Measurements from ENCODE around the gene CMTM8. TPM values are rescaled to one million over a fixed set of nuclear protein-coding genes. Genes with fewer than 3 reads are reported as not detected.
"Not testable (repeated sequence)": the region's sequence is repeated elsewhere in the genome, so short reads cannot be mapped to it uniquely, and the experiment has no call there.

The CMTM8 gene
- 3.3 and 4.2 TPM in 2 replicates for total RNA-seq (2014; rRNA removed; shearing (Covaris generic))

- DNase-seq, result peak; percentile 53 to 66
- H3K36me3 ChIP-seq, result no peaks in the 10 kb centered on the region
- no peaks in the 10 kb centered on the region for H3K4me1 ChIP-seq
- peak within 1 kb of the TSS; percentile 81 for H3K4me3 ChIP-seq
- H3K27me3 ChIP-seq, result no peaks in the 10 kb centered on the region
- H3K9me3 ChIP-seq (replicated peaks), result no peaks in the 10 kb centered on the region
- H3K27ac ChIP-seq, result peak within 1 kb of the TSS; percentile 30
Measured at GRCh38 chr3:32238453-32239306, at the start of gene CMTM8. Gene CMTM8 (plus strand): TSS chr3:32238680. CDS start chr3:32238973, 293 bp downstream.

GRCh38 chr3:32189693-32190092 lies 48.8 kb upstream of the CMTM8 start:
- H3K27me3 ChIP-seq, result no peaks in the 10 kb centered on the region
- no peaks in the 10 kb centered on the region for H3K36me3 ChIP-seq
- DNase-seq, result no peak
- no peak overlapping the region for H3K4me3 ChIP-seq
- no peaks in the 10 kb centered on the region for H3K4me1 ChIP-seq
- no peak overlapping the region for H3K27ac ChIP-seq
- H3K9me3 ChIP-seq (replicated peaks), result no peaks in the 10 kb centered on the region

GRCh38 chr3:32190556-32190955 lies 47.9 kb upstream of the CMTM8 start:
- not testable (repeated sequence) for H3K4me1 ChIP-seq, DNase-seq

GRCh38 chr3:32193101-32193500 lies 45.4 kb upstream of the CMTM8 start:
- Histone ChIP-seq H3K27me3 (no peaks in the 10 kb centered on the region), H3K27ac (no peak overlapping the region), H3K4me3 (no peak overlapping the region), H3K9me3 (replicated peaks) (no peaks in the 10 kb centered on the region), H3K4me1 (no peaks in the 10 kb centered on the region), H3K36me3 (no peaks in the 10 kb centered on the region)
- no peak for DNase-seq

More at GRCh38 chr3:32190556-32190955, 47.9 kb upstream of the CMTM8 start:
- not testable (repeated sequence) for H3K27me3 ChIP-seq; H3K9me3 ChIP-seq (replicated peaks); H3K36me3 ChIP-seq; H3K4me3 ChIP-seq; H3K27ac ChIP-seq

GRCh38 chr3:32194653-32195052 lies 43.8 kb upstream of the CMTM8 start:
- no peaks in the 10 kb centered on the region for H3K9me3 ChIP-seq (replicated peaks)
- no peak overlapping the region for H3K4me3 ChIP-seq
- no peaks in the 10 kb centered on the region for H3K27me3 ChIP-seq
- no peak overlapping the region for H3K27ac ChIP-seq
- H3K36me3 ChIP-seq, result no peaks in the 10 kb centered on the region
- no peaks in the 10 kb centered on the region for H3K4me1 ChIP-seq
- no peak for DNase-seq

GRCh38 chr3:32195995-32196540 lies 42.4 kb upstream of the CMTM8 start:
- Histone ChIP-seq H3K9me3 (replicated peaks) (no peaks in the 10 kb centered on the region), H3K27ac (no peak overlapping the region), H3K4me3 (no peak overlapping the region), H3K4me1 (no peaks in the 10 kb centered on the region), H3K27me3 (no peaks in the 10 kb centered on the region), H3K36me3 (no peaks in the 10 kb centered on the region)
- DNase-seq, result no peak

GRCh38 chr3:32197991-32198390 lies 40.5 kb upstream of the CMTM8 start:
- no peaks in the 10 kb centered on the region for H3K4me1 ChIP-seq
- no peak for DNase-seq
- no peaks in the 10 kb centered on the region for H3K36me3 ChIP-seq
- no peak overlapping the region for H3K27ac ChIP-seq
- H3K4me3 ChIP-seq, result no peak overlapping the region
- H3K9me3 ChIP-seq (replicated peaks), result no peaks in the 10 kb centered on the region
- H3K27me3 ChIP-seq, result no peaks in the 10 kb centered on the region

GRCh38 chr3:32198714-32199113 lies 39.8 kb upstream of the CMTM8 start:
- no peaks in the 10 kb centered on the region for H3K27me3 ChIP-seq
- H3K4me3 ChIP-seq, result no peak overlapping the region
- H3K9me3 ChIP-seq (replicated peaks), result no peaks in the 10 kb centered on the region
- H3K27ac ChIP-seq, result no peak overlapping the region
- DNase-seq, result no peak
- no peaks in the 10 kb centered on the region for H3K4me1 ChIP-seq
- H3K36me3 ChIP-seq, result no peaks in the 10 kb centered on the region

- DNase-seq, result no peak
- Histone ChIP-seq H3K36me3 (no peaks in the 10 kb centered on the region), H3K4me3 (no peak overlapping the region), H3K27ac (no peak overlapping the region), H3K27me3 (no peaks in the 10 kb centered on the region), H3K4me1 (no peaks in the 10 kb centered on the region), H3K9me3 (replicated peaks) (no peaks in the 10 kb centered on the region)
Measured at GRCh38 chr3:32200490-32200889, 38.0 kb upstream of the CMTM8 start.

- Histone ChIP-seq H3K4me1 (no peaks in the 10 kb centered on the region), H3K4me3 (no peak overlapping the region), H3K36me3 (no peaks in the 10 kb centered on the region), H3K27me3 (no peaks in the 10 kb centered on the region), H3K27ac (no peak overlapping the region), H3K9me3 (replicated peaks) (no peaks in the 10 kb centered on the region)
- DNase-seq, result no peak
Measured at GRCh38 chr3:32200992-32201758, 37.3 kb upstream of the CMTM8 start.

GRCh38 chr3:32202496-32202895 lies 36.0 kb upstream of the CMTM8 start:
- no peak overlapping the region for H3K27ac ChIP-seq
- H3K9me3 ChIP-seq (replicated peaks), result no peaks in the 10 kb centered on the region
- no peaks in the 10 kb centered on the region for H3K36me3 ChIP-seq
- H3K4me3 ChIP-seq, result no peak overlapping the region
- DNase-seq, result no peak
- H3K27me3 ChIP-seq, result no peaks in the 10 kb centered on the region
- no peaks in the 10 kb centered on the region for H3K4me1 ChIP-seq

GRCh38 chr3:32203854-32204253 lies 34.6 kb upstream of the CMTM8 start:
- no peaks in the 10 kb centered on the region for H3K9me3 ChIP-seq (replicated peaks)
- H3K36me3 ChIP-seq, result no peaks in the 10 kb centered on the region
- H3K4me1 ChIP-seq, result no peaks in the 10 kb centered on the region
- no peak overlapping the region for H3K4me3 ChIP-seq
- H3K27ac ChIP-seq, result no peak overlapping the region
- no peak for DNase-seq
- no peaks in the 10 kb centered on the region for H3K27me3 ChIP-seq

GRCh38 chr3:32208447-32208846 lies 30.0 kb upstream of the CMTM8 start:
- Histone ChIP-seq H3K4me1 (no peaks in the 10 kb centered on the region), H3K4me3 (no peak overlapping the region), H3K27me3 (no peaks in the 10 kb centered on the region), H3K27ac (no peak overlapping the region), H3K9me3 (replicated peaks) (no peaks in the 10 kb centered on the region), H3K36me3 (no peaks in the 10 kb centered on the region)
- no peak for DNase-seq

- no peaks in the 10 kb centered on the region for H3K27me3 ChIP-seq
Measured at GRCh38 chr3:32215185-32215584, 23.3 kb upstream of the CMTM8 start.

GRCh38 chr3:32216172-32216783 lies 22.2 kb upstream of the CMTM8 start:
- Histone ChIP-seq H3K27me3 (no peaks in the 10 kb centered on the region), H3K4me1 (no peaks in the 10 kb centered on the region), H3K27ac (no peak overlapping the region), H3K9me3 (replicated peaks) (no peaks in the 10 kb centered on the region), H3K36me3 (no peaks in the 10 kb centered on the region), H3K4me3 (no peak overlapping the region)
- no peak for DNase-seq

More at GRCh38 chr3:32215185-32215584, 23.3 kb upstream of the CMTM8 start:
- Histone ChIP-seq H3K9me3 (replicated peaks) (no peaks in the 10 kb centered on the region), H3K36me3 (no peaks in the 10 kb centered on the region), H3K4me3 (no peak overlapping the region), H3K27ac (no peak overlapping the region), H3K4me1 (no peaks in the 10 kb centered on the region)
- DNase-seq, result no peak
